Testis (tissue), 5 donors: ENCODE measurements around the gene DNER. TPM values are rescaled to one million over a fixed set of nuclear protein-coding genes. Genes with fewer than 3 reads are reported as not detected.
"Not testable (repeated sequence)": the region's sequence is repeated elsewhere in the genome, so short reads cannot be mapped to it uniquely, and the experiment has no call there.

Experiments used
- DNase-seq: peaks from one replicate; pipeline ENCODE4 v3.0.0-alpha.2; 2019
- H3K27ac ChIP-seq, 2 donors: fragments of 200-600 bp; sonication (generic); one replicate each; pipeline ENCODE4 v1.5.1; 2019
- H3K27me3 ChIP-seq: fragments of 200-600 bp; sonication (generic); one replicate; pipeline ENCODE4 v1.5.1; 2019
- H3K36me3 ChIP-seq: fragments of 200-600 bp; sonication (generic); one replicate; pipeline ENCODE4 v1.5.1; 2017; ENCODE audit warnings: low read depth; ENCODE audit errors: missing control alignments
- H3K4me1 ChIP-seq: fragments of 200-600 bp; sonication (generic); one replicate; pipeline ENCODE4 v1.5.1; 2019
- H3K4me3 ChIP-seq, 2 donors: fragments of 200-600 bp; sonication (generic); one replicate each; pipeline ENCODE4 v1.5.1; 2017 to 2019
- H3K9me3 ChIP-seq: fragments of 200-600 bp; sonication (generic); one replicate; pipeline ENCODE4 v1.5.1; 2017
- POLR2A ChIP-seq: fragments of 450-650 bp; IDR thresholded peaks from one replicate; pipeline ENCODE4 v1.6.1; 2017; ENCODE audit warnings: antibody characterized with exemption, mild to moderate bottlenecking, moderate library complexity
- WGBS, 2 donors: methylation state at CpG; one replicate each; pipeline ENCODE4 v1.1.5; 2018; 5-methylcytosine and 5-hydroxymethylcytosine counted together
- intact Hi-C: fragments of 100-400 bp; cut with DNase I; formaldehyde crosslinking; loops from one replicate; pipeline ENCODE4 v1.15.1; 2023; ENCODE audit warnings: low total_unique reads
- long read RNA-seq, 2 donors: transcript quantifications; one replicate each; lab custom pipeline, GENCODE V29; 2026
- polyA plus RNA-seq: library from polyadenylated mRNA; stranded (reverse); fragments of 350-450 nt; fragmentation: Illumina TruSeq; extraction: RNeasy Lipid Tissue Mini Kit (QIAGEN cat#74804); gene quantifications from one replicate; pipeline ENCODE4 v1.2.3, GENCODE V29; 2014; ENCODE audit warnings: low read depth, low replicate concordance; ENCODE audit not compliant: insufficient read depth
- total RNA-seq, 2 donors: library from RNA; depleted of rRNA; stranded (reverse); fragments of >200 nt; gene quantifications; one replicate each; pipeline ENCODE4 v1.2.3, GENCODE V29; 2016
- TF ChIP-seq, protein P1 (sequence below), 3 experiments: fragments of 450-650 bp in 2 of 3; fragments of 200-600 bp in 1 of 3; sonication (generic) in 1 of 3; IDR thresholded peaks; one replicate each; pipeline ENCODE4 v1.5.1; 2016 to 2019; ENCODE audit warnings: antibody characterized with exemption in 3 of 3, mild to moderate bottlenecking in 2 of 3, moderate library complexity in 1 of 3

The DNER gene, protein sequence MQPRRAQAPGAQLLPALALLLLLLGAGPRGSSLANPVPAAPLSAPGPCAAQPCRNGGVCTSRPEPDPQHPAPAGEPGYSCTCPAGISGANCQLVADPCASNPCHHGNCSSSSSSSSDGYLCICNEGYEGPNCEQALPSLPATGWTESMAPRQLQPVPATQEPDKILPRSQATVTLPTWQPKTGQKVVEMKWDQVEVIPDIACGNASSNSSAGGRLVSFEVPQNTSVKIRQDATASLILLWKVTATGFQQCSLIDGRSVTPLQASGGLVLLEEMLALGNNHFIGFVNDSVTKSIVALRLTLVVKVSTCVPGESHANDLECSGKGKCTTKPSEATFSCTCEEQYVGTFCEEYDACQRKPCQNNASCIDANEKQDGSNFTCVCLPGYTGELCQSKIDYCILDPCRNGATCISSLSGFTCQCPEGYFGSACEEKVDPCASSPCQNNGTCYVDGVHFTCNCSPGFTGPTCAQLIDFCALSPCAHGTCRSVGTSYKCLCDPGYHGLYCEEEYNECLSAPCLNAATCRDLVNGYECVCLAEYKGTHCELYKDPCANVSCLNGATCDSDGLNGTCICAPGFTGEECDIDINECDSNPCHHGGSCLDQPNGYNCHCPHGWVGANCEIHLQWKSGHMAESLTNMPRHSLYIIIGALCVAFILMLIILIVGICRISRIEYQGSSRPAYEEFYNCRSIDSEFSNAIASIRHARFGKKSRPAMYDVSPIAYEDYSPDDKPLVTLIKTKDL
- total RNA-seq = 1 to 10 TPM; 2.0 to 4.8 TPM
- polyA plus RNA-seq = 2.9 TPM
- long read RNA-seq, donor 1, partial matches to known transcripts = 0 of 1 reads
- long read RNA-seq, donor 1, other reads (novel, unspliced or antisense) = 0 of 1 reads
- long read RNA-seq, donor 2 = 0 reads

DNA sequence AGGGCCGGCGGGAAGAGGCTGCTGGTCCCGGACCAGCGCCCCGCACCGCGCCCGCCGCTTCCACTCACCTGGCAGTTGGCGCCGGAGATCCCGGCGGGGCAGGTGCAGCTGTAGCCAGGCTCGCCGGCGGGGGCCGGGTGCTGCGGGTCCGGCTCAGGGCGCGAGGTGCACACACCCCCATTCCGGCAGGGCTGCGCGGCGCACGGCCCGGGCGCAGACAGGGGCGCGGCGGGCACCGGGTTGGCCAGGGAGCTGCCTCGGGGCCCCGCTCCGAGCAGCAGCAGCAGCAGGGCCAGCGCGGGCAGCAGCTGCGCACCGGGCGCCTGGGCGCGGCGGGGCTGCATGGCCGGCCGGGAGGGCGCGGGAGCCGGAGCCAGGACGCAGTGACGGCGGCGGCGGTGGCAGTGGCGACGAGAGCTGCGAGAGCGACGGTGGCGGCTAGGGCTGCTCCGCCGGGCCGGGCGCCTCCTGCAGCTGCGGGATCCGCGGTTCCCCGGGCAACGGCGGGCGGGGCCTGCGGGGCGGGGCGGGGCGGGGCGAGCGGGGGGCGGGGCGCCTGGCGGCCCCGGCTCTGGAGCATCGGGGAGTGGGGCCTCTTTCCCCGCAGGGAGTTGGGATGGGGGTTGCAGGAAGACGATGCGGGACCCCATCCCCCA lies at the start of gene DNER:
Gene DNER, minus strand, starts transcription at position 476 of the 656 bp plus-strand sequence. Its CDS starts 132 bp downstream, at position 344.
- peak; percentile 42 for DNase-seq
- WGBS, 2 donors = 0 to 1% methylated on average over 33 to 42 of the region's 84 CpGs

DNA sequence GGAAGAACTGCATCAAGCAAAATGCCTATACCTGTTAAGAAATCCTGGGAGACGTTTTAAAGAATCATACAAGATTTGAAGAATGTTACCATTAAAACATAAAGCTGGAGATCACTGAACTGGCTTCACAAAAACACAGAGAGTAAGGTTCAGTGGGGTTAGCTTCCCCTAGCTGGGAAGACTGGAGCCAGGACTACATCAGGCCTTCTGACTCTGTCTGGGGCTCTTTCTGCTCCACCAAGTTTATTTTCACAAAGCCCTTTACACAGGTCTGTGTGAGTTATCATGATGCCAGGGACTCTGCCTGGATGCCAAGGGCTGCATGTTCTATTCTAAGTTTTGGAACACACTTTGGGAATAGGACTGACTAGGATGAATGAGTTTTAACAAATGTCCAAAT lies 47.3 kb upstream of the DNER start:
- Histone ChIP-seq H3K27ac (no peak overlapping the region), H3K9me3 (no peaks in the 10 kb centered on the region), H3K4me3 (no peak overlapping the region), H3K4me1 (no peaks in the 10 kb centered on the region), H3K27me3 (no peaks in the 10 kb centered on the region), H3K36me3 (no peaks in the 10 kb centered on the region)
- DNase-seq = no peak
- TF ChIP-seq, protein P1, sequence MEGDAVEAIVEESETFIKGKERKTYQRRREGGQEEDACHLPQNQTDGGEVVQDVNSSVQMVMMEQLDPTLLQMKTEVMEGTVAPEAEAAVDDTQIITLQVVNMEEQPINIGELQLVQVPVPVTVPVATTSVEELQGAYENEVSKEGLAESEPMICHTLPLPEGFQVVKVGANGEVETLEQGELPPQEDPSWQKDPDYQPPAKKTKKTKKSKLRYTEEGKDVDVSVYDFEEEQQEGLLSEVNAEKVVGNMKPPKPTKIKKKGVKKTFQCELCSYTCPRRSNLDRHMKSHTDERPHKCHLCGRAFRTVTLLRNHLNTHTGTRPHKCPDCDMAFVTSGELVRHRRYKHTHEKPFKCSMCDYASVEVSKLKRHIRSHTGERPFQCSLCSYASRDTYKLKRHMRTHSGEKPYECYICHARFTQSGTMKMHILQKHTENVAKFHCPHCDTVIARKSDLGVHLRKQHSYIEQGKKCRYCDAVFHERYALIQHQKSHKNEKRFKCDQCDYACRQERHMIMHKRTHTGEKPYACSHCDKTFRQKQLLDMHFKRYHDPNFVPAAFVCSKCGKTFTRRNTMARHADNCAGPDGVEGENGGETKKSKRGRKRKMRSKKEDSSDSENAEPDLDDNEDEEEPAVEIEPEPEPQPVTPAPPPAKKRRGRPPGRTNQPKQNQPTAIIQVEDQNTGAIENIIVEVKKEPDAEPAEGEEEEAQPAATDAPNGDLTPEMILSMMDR (IDR thresholded peaks at IDR 0.05) = no peak
- no peak for TF ChIP-seq POLR2A
- WGBS, 2 donors = 48 to 68% methylated on average over 1 of the region's 1 CpG
- intact Hi-C loops = no loop called here

More for the DNA sequence above, at the start of gene DNER:
- intact Hi-C loops = no loop called here
- Histone ChIP-seq H3K4me3 (peak within 1 kb of the TSS; percentile 41 to 57), H3K27ac (no peak within 1 kb of the TSS), H3K36me3 (no peaks in the 10 kb centered on the region), H3K9me3 (no peaks in the 10 kb centered on the region), H3K4me1 (peaks cover 17% of the 10 kb centered on the region), H3K27me3 (no peaks in the 10 kb centered on the region)
- TF ChIP-seq POLR2A = no peak
- TF ChIP-seq, protein P1 (IDR thresholded peaks at IDR 0.05) = no peak

DNA sequence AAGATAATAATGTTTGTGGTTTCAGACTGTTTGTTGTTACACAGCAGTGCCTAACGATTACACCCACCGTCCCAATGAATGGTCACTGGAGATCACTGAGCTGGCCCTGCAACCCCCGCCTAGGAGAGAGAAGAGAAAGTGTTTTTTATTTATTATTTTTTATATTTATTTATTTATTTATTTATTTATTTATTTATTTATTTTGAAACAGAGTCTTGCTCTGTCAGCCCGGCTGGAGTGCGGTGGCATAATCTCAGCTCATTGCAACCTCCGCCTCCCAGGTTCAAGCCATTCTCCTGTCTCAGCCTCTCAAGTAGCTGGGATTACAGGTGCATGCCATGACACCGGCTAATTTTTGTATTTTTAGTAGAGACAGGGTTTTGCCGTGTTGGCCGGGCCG lies 43.1 kb upstream of the DNER start:
- intact Hi-C loops, H3K4me1 ChIP-seq, DNase-seq, H3K36me3 ChIP-seq, H3K27ac ChIP-seq, H3K4me3 ChIP-seq, H3K27me3 ChIP-seq, H3K9me3 ChIP-seq: not testable (repeated sequence)
- WGBS, 2 donors = 97% methylated on average over 10 of the region's 10 CpGs

DNA sequence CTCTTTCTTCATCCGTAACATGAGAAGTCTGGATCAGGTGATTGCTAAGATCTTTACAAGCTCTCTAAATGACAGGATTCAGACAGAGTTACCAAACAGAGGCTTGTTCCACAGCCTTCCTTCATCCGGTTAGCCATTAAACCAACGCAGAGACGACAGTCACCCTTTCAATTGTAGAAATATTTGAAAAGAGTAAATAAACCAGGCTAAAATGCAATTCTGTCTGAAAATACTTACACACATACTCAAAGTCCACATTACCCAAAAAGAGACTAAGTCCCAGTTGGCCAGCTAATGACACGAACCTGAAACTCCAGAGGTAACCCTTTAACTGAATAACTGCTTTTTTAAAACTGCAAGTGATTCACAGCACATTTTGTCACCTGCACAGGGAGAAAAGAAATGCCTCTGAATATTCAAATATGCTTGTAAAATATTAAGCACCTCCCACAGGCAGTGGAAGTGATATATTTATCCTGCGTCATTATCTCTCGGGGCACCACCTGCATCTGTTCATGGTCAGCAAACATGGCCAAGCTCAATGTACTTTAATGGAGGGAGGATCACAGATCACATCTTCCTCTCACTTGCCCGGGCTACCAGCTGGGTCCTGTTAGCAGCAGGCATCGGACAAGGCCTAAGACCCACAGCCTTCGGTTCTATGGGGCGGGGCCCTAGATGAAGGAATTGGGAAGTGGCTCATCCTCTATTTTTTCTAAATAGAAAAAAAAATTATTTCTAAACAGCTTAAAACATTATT lies 38.8 kb upstream of the DNER start:
- WGBS, 2 donors = 88% methylated on average over 11 of the region's 11 CpGs
- H3K4me1 ChIP-seq = no peaks in the 10 kb centered on the region
- H3K36me3 ChIP-seq = no peaks in the 10 kb centered on the region
- no peaks in the 10 kb centered on the region for H3K27me3 ChIP-seq
- no peak for DNase-seq
- intact Hi-C loops = no loop called here
- TF ChIP-seq POLR2A = no peak
- TF ChIP-seq, protein P1 (IDR thresholded peaks at IDR 0.05) = no peak
- H3K4me3 ChIP-seq = no peak overlapping the region
- H3K27ac ChIP-seq = no peak overlapping the region
- H3K9me3 ChIP-seq = no peaks in the 10 kb centered on the region
